Breast epithelium (tissue), 3 donors: ENCODE measurements around the gene CYP2W1.
"Not testable (repeated sequence)": the region's sequence is repeated elsewhere in the genome, so short reads cannot be mapped to it uniquely, and the experiment has no call there.

Experiments
- CTCF ChIP-seq, 3 donors: fragments of 450-650 bp; IDR thresholded peaks; one replicate each; pipeline ENCODE4 v1.5.1; 2016 to 2017; ENCODE audit warnings: antibody characterized with exemption in 3 of 3, mild to moderate bottlenecking in 3 of 3, moderate library complexity in 3 of 3
- POLR2A ChIP-seq: fragments of 450-650 bp; IDR thresholded peaks from one replicate; pipeline ENCODE4 v1.6.1; 2016; ENCODE audit warnings: antibody characterized with exemption, mild to moderate bottlenecking, moderate library complexity
- POLR2AphosphoS5 ChIP-seq, 3 donors: sonication (generic); formaldehyde crosslinking; IDR thresholded peaks; one replicate each; pipeline ENCODE4 v1.6.1; 2017; ENCODE audit warnings: antibody characterized with exemption in 3 of 3

GRCh38 chr7:960972-961371, 22.0 kb upstream of the CYP2W1 start:
- not testable (repeated sequence) for TF ChIP-seq POLR2A; POLR2AphosphoS5 (IDR thresholded peaks at IDR 0.05); CTCF (IDR thresholded peaks at IDR 0.05)
